ENCODE results near the gene MTHFS.

- TF ChIP-seq CTCF (IDR thresholded peaks at IDR 0.05) (no peak), POLR2AphosphoS5 (IDR thresholded peaks at IDR 0.05) (no peak), POLR2A (IDR thresholded peaks at IDR 0.05) (no peak), EP300 (IDR thresholded peaks at IDR 0.05) (no peak)
These were observed 76.6 kb downstream of the MTHFS start for GRCh38 chr15:79820176-79820575.
